Small intestine (tissue), 7 donors: Measurements from ENCODE around the gene CLEC1B. TPM values are rescaled to one million over a fixed set of nuclear protein-coding genes. Genes with fewer than 3 reads are reported as not detected.
"Not testable (repeated sequence)": the region's sequence is repeated elsewhere in the genome, so short reads cannot be mapped to it uniquely, and the experiment has no call there.

Experiments used
- DNase-seq, 2 donors: peaks; one replicate each; pipeline versions ENCODE4 v3.0.0 to v3.0.0-alpha.2; 2013
- FAIRE-seq: peaks from 2 replicates; lab custom pipeline; 2012; peaks lifted over from hg19 to GRCh38; lab: Jason Lieb, UNC
- H3K27ac ChIP-seq, 3 donors: one replicate each; pipeline ENCODE4 v1.5.1; 2013; ENCODE audit warnings: low read length in 2 of 3, mild to moderate bottlenecking in 2 of 3, control low read depth in 1 of 3, inconsistent platforms in 1 of 3, low read depth in 1 of 3, moderate library complexity in 1 of 3
- H3K27me3 ChIP-seq, 3 donors: one replicate each; pipeline ENCODE4 v1.6.1; 2013; ENCODE audit warnings: low read length in 3 of 3, inconsistent platforms in 1 of 3; ENCODE audit not compliant: control insufficient read depth in 3 of 3, insufficient read depth in 3 of 3
- H3K36me3 ChIP-seq, 3 donors: one replicate each; pipeline ENCODE4 v1.6.1; 2013; ENCODE audit warnings: low read length in 3 of 3, inconsistent platforms in 1 of 3, low read depth in 1 of 3, mild to moderate bottlenecking in 1 of 3, moderate library complexity in 1 of 3; ENCODE audit not compliant: control insufficient read depth in 3 of 3, insufficient read depth in 2 of 3
- H3K4me1 ChIP-seq, 3 donors: one replicate each; pipeline ENCODE4 v1.6.1; 2013; ENCODE audit warnings: low read length in 2 of 3, inconsistent platforms in 1 of 3, low read depth in 1 of 3, mild to moderate bottlenecking in 1 of 3, moderate library complexity in 1 of 3; ENCODE audit not compliant: control insufficient read depth in 3 of 3, insufficient read depth in 2 of 3
- H3K4me3 ChIP-seq, 3 donors: one replicate each; pipeline ENCODE4 v1.5.1; 2013; ENCODE audit warnings: low read length in 3 of 3, control low read depth in 1 of 3, inconsistent platforms in 1 of 3, low read depth in 1 of 3, mild to moderate bottlenecking in 1 of 3, moderate library complexity in 1 of 3
- H3K9me3 ChIP-seq, 2 donors: one replicate each; pipeline ENCODE4 v1.6.1; 2013; ENCODE audit warnings: low read depth in 1 of 2, low read length in 1 of 2; ENCODE audit not compliant: control insufficient read depth in 2 of 2, insufficient read depth in 1 of 2
- WGBS, 3 donors: extraction: QIAGEN DNeasy Blood & Tissue Kit; methylation state at CpG; one replicate each; pipeline ENCODE4 v1.1.7; 2013; 5-methylcytosine and 5-hydroxymethylcytosine counted together
- polyA plus RNA-seq, 4 donors: library from polyadenylated mRNA; stranded (reverse) in 3 of 4; unstranded in 1 of 4; fragments of 200-250 nt in 3 of 4; fragments of 120-200 nt in 1 of 4; gene quantifications; one replicate each; pipeline versions ENCODE4 v1.2.1 to v1.2.3, GENCODE V29; 2013
- donor health status: healthy with polysubstance abuse.
- donor health status: control.
- donor health status: control.
- donor health status: Bipolar disorder and iron deficiency.
- donor health status: healthy.

Gene CLEC1B
- polyA plus RNA-seq, 4 donors, result 0.09 TPM; not detected in 3

- FAIRE-seq (no peak), DNase-seq (no peak)
- Histone ChIP-seq H3K27ac (no peak overlapping the region), H3K27me3 (no peaks in the 10 kb centered on the region), H3K4me1 (no peaks in the 10 kb centered on the region), H3K36me3 (no peaks in the 10 kb centered on the region), H3K9me3 (no peaks in the 10 kb centered on the region), H3K4me3 (no peak overlapping the region)
- 59 to 78% (median 68%) methylated on average over 3 of the region's 3 CpGs for WGBS, 3 donors
These were observed 28.4 kb upstream of the CLEC1B start for GRCh38 chr12:10027311-10027710.

GRCh38 chr12:10026666-10027065 is 27.7 kb upstream of the CLEC1B start:
- 83 to 90% (median 89%) methylated on average over 4 of the region's 4 CpGs for WGBS, 3 donors
- not testable (repeated sequence) for H3K27ac ChIP-seq, H3K4me1 ChIP-seq, H3K36me3 ChIP-seq, H3K9me3 ChIP-seq, DNase-seq, H3K4me3 ChIP-seq, FAIRE-seq, H3K27me3 ChIP-seq

DNA sequence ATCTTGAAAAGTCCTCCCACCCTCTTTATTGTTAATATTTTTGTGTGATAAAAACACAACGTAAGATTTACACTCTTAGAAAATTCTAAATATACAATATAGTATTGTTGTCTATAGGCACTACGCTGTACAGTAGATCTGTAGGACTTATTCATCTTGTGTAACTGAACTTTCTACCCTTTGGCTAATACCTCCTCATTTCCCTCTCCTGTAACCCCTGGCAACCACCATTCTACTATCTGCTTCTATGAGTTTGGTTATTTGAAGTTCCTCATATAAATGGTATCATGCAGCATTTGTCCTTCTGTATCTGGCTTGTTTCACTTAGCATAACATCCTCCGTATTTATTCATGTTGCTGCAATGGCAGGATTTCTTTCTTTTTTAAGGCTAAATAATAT is 26.3 kb upstream of the CLEC1B start:
- WGBS, 3 donors, result 89 to 95% (median 93%) methylated on average over 3 of the region's 3 CpGs
- Histone ChIP-seq H3K9me3 (no peaks in the 10 kb centered on the region), H3K4me1 (no peaks in the 10 kb centered on the region), H3K4me3 (no peak overlapping the region), H3K27me3 (no peaks in the 10 kb centered on the region), H3K27ac (no peak overlapping the region), H3K36me3 (no peaks in the 10 kb centered on the region)
- FAIRE-seq (no peak), DNase-seq (no peak)

DNA sequence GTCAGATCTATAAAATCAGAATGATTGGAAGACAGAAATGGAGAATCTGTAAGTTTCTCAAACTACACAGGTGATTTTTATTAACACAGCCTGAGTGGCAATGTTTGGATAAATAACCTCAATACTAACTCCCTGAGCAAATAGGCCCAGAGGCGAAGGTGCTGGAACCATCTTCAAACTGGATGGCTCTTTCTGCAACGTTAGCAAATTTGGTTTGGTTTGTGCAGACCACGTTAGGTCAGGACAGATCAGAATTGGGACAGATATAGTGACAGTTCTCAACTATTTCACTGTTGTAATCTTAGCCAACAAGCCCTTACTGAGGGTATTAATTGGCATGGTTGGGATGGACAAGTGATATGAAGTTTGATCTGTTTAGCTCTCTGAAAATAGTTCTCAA is 22.4 kb upstream of the CLEC1B start:
- H3K36me3 ChIP-seq, result no peaks in the 10 kb centered on the region
- DNase-seq (no peak), FAIRE-seq (no peak)
- no peak overlapping the region for H3K27ac ChIP-seq
- no peaks in the 10 kb centered on the region for H3K9me3 ChIP-seq
- H3K27me3 ChIP-seq, result no peaks in the 10 kb centered on the region
- H3K4me3 ChIP-seq, result no peak overlapping the region
- WGBS, 3 donors, result 59 to 87% (median 82%) methylated on average over 3 of the region's 3 CpGs
- H3K4me1 ChIP-seq, result no peaks in the 10 kb centered on the region

DNA sequence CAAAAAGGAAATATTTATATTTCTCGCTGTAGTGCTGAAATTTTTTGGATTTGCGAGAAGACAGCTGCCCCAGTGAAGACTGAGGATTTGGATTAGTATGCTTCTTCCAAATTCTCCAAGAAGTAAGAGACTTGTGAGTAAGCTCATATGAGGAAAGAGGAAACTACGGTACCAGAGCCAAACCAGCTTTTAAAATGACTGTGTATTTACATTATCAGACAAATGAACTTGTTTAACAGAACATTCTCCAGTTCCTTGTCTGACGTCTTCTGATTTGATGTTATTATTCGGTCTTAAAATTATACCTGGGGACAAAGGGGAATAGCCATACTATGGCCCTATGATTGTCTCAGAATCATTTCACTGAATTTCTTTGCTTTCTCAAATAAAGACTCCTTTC is 19.5 kb upstream of the CLEC1B start:
- WGBS, 3 donors, result 53 to 58% (median 57%) methylated on average over 5 of the region's 5 CpGs
- Histone ChIP-seq H3K9me3 (no peaks in the 10 kb centered on the region), H3K4me3 (no peak overlapping the region), H3K36me3 (no peaks in the 10 kb centered on the region), H3K4me1 (no peaks in the 10 kb centered on the region), H3K27me3 (no peaks in the 10 kb centered on the region), H3K27ac (no peak overlapping the region)
- FAIRE-seq (no peak), DNase-seq (no peak)

DNA sequence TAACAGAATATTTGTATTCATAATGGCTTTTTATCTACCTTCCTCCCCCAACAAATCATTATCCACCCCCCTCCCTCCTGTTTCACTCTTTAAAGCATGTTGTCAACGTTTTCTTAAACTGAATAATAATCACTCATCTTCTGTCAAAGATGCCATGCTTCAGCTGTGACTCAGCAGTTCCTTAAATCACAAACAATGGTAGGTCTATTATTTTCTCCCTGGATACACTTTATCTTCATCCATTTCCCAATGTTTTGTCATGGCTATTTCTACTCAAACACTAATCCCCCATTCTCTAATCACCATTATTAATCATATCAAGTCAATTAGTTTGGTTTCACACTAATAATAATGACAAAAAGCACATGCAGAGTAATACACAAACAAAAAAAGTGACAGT is 18.0 kb upstream of the CLEC1B start:
- H3K9me3 ChIP-seq, result no peaks in the 10 kb centered on the region
- DNase-seq, result no peak
- H3K4me1 ChIP-seq, result no peaks in the 10 kb centered on the region
- no peak overlapping the region for H3K27ac ChIP-seq
- no peak for FAIRE-seq
- WGBS, 3 donors, result 3 to 17% (median 9%) methylated on average over 1 of the region's 1 CpG
- H3K27me3 ChIP-seq, result no peaks in the 10 kb centered on the region
- H3K4me3 ChIP-seq, result no peak overlapping the region
- H3K36me3 ChIP-seq, result no peaks in the 10 kb centered on the region

DNA sequence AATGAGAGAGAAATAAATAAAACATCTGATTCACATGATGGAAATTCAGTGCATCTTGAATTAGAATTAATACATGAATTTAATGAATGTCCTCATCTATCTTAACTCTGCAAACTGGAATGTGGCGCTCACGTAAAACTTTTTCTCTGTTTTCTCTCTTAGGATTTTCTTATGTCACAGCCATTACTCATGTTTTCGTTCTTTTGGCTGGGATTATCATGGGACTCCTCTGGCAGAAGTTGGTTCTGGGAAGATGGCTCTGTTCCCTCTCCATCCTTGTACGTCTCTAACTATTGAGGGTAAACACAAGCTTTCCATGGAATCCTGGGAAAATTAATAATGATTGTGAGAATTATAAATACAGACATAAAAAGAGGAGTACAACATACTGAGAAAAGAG is 16.5 kb upstream of the CLEC1B start:
- DNase-seq (no peak), FAIRE-seq (no peak)
- Histone ChIP-seq H3K9me3 (no peaks in the 10 kb centered on the region), H3K27ac (no peak overlapping the region), H3K4me1 (no peaks in the 10 kb centered on the region), H3K27me3 (no peaks in the 10 kb centered on the region), H3K4me3 (no peak overlapping the region), H3K36me3 (no peaks in the 10 kb centered on the region)
- WGBS, 3 donors, result 71 to 90% (median 90%) methylated on average over 4 of the region's 4 CpGs

GRCh38 chr12:10012630-10013330 is 13.9 kb upstream of the CLEC1B start:
- 45 to 63% (median 53%) methylated on average over 6 of the region's 6 CpGs for WGBS, 3 donors
- Histone ChIP-seq H3K9me3 (no peaks in the 10 kb centered on the region), H3K4me1 (no peaks in the 10 kb centered on the region), H3K4me3 (no peak overlapping the region), H3K27ac (no peak overlapping the region), H3K27me3 (no peaks in the 10 kb centered on the region), H3K36me3 (no peaks in the 10 kb centered on the region)
- DNase-seq, result no peak
- FAIRE-seq, result no peak
